Stimulated activated CD8-positive, alpha-beta memory T cell treated with anti-CD3 and anti-CD28 coated beads, Interleukin-4, amount 100 ng/mL, for 24 hours (primary cell): ENCODE data around the gene NACC1.

Source experiments
- DNase-seq: peaks from one replicate; pipeline ENCODE4 v3.0.0-alpha.2; 2020; ENCODE audit warnings: low read depth

NACC1 gene

GRCh38 chr19:13120817-13121216, 2.8 kb downstream of the NACC1 start:
- no peak for DNase-seq

- no peak for DNase-seq
Measured at GRCh38 chr19:13121551-13122274, 3.6 kb downstream of the NACC1 start.

DNA sequence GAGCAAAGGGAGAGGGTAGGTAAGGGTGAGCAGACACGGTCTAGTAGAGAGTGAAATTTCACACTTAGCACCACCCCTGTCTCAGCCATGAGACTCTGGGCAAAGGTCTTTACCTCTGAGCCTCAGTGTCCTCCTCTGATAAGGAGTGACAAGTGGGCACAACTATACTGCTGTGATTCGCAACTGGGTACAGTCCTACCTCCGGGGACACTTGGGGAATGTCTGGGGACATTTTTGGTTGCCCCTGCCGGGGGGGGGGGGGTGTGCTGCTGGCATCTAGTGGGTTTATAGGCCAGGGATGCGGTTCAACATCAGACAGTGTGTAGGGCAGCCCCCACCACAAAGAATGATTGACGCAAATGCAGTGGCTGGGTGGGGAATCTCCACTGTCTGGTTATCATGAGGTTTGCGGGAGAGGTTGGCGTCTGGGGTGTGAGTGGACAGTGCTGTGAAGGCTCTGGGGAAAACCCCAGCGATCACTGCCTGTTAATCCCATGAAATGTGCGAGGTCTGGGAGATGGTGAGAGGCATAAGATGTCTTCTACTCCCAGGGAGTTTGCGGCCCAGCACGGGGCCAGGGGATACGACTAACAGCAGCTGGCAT, 4.3 kb downstream of the NACC1 start:
- DNase-seq, result no peak

- no peak for DNase-seq
Measured at GRCh38 chr19:13122980-13123957, 5.2 kb downstream of the NACC1 start.

- DNase-seq, result no peak
Measured at GRCh38 chr19:13127051-13127450, 9.0 kb downstream of the NACC1 start.

DNA sequence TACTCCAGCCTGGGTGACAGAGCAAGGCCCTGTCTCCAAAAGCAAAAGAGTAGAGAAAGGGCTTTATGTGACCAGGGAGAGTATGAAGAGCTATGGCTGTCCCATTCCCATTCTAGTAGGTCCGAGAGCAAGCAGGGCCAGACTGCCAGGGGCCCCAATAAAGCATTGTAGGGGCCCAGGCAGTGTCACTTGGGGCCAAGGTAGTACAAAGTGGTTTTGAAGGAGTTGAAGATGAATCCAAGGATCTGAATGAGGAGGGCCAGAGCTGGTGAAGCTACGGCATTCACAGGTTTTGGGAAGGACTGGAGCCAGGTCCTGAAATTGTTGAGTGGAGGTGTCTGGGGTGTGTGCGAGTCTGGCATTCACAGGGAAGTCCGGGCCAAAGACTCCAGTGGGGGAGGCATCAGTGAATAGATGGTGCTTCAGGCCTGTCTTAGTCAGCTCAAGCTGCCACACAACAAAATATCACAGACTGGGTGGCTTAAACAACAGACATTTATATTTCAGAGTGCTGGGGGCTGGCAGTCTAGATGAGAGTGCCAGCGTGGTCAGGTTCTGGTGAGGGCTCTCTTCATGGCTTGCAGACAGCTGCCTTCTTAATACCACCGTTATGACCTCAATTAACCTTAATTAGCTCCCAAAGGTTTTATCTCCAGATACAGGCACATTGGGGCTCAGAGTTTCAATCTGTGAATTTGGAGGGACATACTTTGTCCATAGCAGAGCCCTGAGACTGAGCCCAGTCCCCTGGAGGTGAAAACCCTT, 9.9 kb downstream of the NACC1 start:
- DNase-seq, result no peak

GRCh38 chr19:13128583-13128982, 10.5 kb downstream of the NACC1 start:
- DNase-seq, result no peak

DNA sequence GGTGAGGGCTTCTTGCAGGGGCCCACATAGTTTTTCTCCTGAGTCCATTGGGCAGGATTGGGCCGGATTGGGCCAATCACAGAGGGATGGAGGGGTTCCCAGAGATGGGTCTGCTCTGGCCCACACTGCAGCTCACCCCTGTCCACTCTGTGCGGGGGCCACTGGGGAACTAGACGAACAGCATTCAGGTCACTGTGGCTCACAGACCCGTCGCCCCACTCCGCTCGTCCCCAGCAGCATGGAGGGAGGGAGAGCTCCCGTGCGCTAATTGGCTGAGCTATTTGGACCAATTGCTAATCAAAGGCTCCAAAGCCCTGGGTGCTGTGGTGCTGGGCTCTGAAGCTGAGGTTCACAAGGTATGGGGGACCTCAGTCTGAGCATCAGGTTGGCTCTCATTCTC, 11.3 kb downstream of the NACC1 start:
- DNase-seq, result no peak

DNA sequence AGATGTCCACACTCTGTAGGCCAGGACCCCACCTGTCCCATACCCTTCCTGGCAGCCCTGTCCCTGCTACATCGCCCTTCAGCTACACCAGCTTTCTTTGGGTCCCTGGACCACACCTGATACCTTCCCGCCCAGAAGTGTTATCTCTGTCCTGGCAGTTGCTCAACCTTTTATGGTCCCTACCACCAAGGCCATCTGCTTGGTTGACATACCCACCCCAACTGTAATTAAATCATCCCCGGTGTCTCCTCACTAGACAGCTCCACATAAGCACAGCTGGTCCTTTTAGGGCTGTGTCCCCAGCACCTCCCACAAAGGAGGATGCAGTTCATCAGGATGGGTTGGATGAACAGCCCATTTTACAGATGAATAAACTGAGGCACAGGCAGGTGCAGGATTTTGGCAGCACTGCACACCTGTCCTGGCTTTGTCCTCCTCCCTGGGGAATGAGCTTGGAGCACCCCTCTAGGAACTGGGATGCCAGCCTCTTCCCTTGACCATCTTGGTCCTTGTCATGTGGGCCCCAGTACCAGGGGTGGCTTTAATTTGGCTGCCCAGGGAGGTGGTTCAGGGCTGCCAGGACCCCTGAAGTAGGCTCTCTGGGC, 12.9 kb downstream of the NACC1 start:
- DNase-seq, result no peak

DNA sequence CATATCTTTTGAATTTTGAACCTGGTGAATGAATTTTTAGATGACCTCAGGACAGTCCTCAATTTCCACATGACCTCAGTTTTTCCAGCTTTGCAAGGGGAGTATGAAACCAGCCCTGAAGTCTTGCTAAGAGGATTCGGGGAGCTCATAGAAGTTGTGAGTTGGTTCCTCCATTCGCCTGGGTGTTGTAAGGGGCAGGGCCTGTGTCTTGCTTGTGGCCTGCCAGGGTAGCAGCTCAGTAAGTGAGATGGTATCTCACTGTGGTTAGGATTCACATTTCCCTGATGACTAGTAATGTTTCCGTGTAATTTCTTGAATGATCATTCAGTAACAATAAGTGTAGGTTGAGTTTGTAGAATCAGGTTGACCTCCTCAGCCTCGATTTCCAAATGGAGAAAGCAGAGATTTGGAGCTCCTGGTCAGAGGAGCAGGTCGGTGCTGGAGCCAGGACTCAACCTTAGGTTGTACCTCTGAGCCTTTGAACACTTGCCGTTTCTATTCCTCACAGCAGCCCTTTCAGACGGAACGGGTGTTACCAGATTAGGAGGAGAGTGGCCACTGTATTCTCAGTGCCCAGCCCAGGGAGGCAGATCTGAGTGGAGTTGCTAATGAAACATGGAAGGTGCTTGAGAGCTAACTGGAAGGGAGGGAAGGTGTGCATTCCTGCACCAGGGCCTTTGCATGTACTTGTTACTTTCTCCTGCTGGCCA, 14.6 kb downstream of the NACC1 start:
- DNase-seq, result no peak

- no peak for DNase-seq
Measured at GRCh38 chr19:13133241-13133870, 15.3 kb downstream of the NACC1 start.

GRCh38 chr19:13134626-13135025, 16.6 kb downstream of the NACC1 start:
- DNase-seq, result no peak

DNA sequence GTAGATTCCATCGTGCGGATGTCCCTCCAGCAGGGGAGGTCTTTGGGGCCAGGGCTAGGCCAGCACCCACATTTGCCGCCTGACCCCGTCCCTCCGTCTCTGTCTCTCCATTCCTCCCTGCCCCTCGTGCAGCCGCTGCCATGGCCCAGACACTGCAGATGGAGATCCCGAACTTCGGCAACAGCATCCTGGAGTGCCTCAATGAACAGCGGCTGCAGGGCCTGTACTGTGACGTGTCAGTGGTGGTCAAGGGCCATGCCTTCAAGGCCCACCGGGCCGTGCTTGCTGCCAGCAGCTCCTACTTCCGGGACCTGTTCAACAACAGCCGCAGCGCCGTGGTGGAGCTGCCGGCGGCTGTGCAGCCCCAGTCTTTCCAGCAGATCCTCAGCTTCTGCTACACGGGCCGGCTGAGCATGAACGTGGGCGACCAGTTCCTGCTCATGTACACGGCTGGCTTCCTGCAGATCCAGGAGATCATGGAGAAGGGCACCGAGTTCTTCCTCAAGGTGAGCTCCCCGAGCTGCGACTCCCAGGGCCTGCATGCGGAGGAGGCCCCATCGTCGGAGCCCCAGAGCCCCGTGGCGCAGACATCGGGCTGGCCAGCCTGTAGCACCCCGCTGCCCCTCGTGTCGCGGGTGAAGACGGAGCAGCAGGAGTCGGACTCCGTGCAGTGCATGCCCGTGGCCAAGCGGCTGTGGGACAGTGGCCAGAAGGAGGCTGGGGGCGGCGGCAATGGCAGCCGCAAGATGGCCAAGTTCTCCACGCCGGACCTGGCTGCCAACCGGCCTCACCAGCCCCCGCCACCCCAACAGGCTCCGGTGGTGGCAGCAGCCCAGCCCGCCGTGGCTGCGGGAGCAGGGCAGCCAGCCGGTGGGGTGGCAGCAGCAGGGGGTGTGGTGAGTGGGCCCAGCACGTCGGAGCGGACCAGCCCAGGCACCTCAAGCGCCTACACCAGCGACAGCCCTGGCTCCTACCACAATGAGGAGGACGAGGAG, 17.3 kb downstream of the NACC1 start:
- no peak for DNase-seq

- no peak for DNase-seq
Measured at GRCh38 chr19:13137290-13137794, 19.3 kb downstream of the NACC1 start.

DNA sequence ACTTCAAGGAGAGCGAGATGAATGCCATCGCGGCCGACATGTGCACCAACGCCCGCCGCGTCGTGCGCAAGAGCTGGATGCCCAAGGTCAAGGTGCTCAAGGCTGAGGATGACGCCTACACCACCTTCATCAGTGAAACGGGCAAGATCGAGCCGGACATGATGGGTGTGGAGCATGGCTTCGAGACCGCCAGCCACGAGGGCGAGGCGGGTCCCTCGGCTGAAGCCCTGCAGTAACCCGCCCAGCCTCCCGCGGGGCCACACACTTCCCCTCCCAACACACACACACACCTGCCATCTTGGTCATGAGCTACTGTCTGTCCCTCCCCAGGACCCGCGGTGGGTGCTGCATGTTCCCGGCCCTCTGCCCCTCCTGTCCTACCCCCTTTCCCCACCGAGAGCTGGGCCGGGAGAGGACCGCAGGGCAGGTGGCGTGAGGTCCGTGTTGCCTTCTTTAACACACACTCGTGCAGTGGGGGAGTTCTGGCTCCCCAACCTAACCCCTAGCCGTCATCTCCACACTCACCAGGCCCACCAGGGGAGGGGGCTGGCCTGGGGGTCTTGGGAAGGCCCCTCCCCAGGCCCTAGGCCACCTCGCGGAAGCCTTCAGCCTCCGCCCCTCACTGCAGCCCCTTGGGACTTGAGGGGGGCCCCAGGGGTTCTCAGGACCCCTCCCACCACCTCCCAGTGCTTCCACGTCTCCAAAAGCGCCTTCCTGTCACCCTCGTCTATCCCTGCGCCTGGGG, 20.3 kb downstream of the NACC1 start:
- no peak for DNase-seq

- DNase-seq, result no peak
Measured at GRCh38 chr19:13138916-13139198, 20.8 kb downstream of the NACC1 start.

GRCh38 chr19:13139633-13140311, 21.7 kb downstream of the NACC1 start:
- no peak for DNase-seq
